Measurements from ENCODE around the gene RGS6. TPM values are rescaled to one million over a fixed set of nuclear protein-coding genes. Genes with fewer than 3 reads are reported as not detected.

The RGS6 gene
- polyA plus RNA-seq, 3 donors, result not detected

DNA sequence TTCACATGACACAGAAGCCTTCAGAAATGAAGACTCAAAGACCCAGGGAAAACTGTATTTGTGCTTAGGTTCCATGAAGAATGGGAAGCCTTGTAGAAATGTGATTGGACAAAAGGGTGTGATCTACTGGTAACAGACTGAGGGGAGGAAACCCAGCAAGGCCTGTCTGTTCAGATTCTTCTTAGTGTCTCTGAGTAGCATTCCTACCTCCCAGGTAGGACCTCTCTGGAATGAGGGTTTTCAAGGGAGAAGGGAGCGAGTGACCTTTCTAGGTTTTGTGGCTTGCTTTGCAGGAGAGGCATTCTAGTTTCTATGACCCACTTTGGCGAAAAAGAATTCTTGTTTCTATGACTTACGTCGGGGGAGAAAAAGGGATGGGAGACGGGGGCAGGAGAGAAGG, 560.0 kb downstream of the RGS6 start:
- no peak for DNase-seq
- Mint-ChIP-seq H3K9me3 (peaks cover 16 to 29% (median 22%) of the 10 kb centered on the region in 7 donors), H3K4me1 (no peaks in the 10 kb centered on the region), H3K27ac (no peak overlapping the region), H3K4me3 (no peak overlapping the region), H3K36me3 (no peaks in the 10 kb centered on the region), H3K27me3 (ENCODE audit: low read depth in 3 of 3) (peaks cover 0 to 4% (median 0%) of the 10 kb centered on the region in 3 donors)
- Histone ChIP-seq H3K27me3 (ENCODE audit: control insufficient read depth in 2 of 2, insufficient read depth in 2 of 2, low read length in 2 of 2) (no peaks in the 10 kb centered on the region), H3K4me3 (replicated peaks in 1 of 3; ENCODE audit: low read depth in 2 of 3, low read length in 3 of 3) (no peak overlapping the region), H3K9me3 (replicated peaks in 1 of 2; ENCODE audit: control insufficient read depth in 1 of 2, insufficient read depth in 1 of 2, low read length in 2 of 2) (peaks cover 6 to 15% of the 10 kb centered on the region in 2 donors), H4K20me1 (ENCODE audit: insufficient read depth, low read length) (no peaks in the 10 kb centered on the region), H3K27ac (ENCODE audit: low read depth in 1 of 2, low read length in 2 of 2) (no peak overlapping the region), H3K36me3 (replicated peaks in 1 of 2; ENCODE audit: control insufficient read depth in 1 of 2, insufficient read depth in 2 of 2, low read length in 2 of 2) (no peaks in the 10 kb centered on the region), H3K4me1 (ENCODE audit: control insufficient read depth in 1 of 2, insufficient read depth in 2 of 2, low read length in 2 of 2) (no peaks in the 10 kb centered on the region), H3K79me2 (ENCODE audit: insufficient read depth, low read length) (no peaks in the 10 kb centered on the region), H3K9ac (ENCODE audit: insufficient read depth, low read length, poor library complexity, severe bottlenecking) (no peak overlapping the region), H2AFZ (ENCODE audit: insufficient read depth, low read depth, low read length, poor library complexity, severe bottlenecking) (no peak overlapping the region), H3K4me2 (replicated peaks; ENCODE audit: extremely low read depth, low read length, poor library complexity, severe bottlenecking) (no peak overlapping the region)
- no peak for TF ChIP-seq CTCF (IDR thresholded peaks at IDR 0.05)
- 83% methylated on average over 1 of the region's 5 CpGs for WGBS (ENCODE audit: insufficient coverage)
- intact Hi-C loops (cut with micrococcal nuclease), result no loop called here

DNA sequence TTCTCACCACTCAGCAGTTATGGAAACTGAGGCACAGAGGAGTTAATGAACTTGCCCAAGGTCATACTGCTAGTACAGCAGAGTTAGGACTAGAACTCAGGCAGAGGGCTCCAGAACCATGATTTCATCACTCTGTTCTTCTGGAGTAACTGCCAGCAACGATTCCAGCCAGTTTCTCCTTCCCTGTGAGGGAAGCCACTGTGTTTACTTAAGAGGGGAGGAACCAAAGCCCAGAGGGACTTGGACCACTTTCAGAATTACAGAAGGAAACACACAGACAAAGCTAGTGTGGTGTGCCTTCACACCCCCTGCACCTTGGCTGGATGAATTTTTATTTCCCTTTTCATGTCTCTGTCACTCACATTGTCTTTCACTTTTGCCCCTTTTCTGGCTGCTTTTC, 563.4 kb downstream of the RGS6 start:
- Mint-ChIP-seq H3K4me1 (no peaks in the 10 kb centered on the region), H3K27me3 (ENCODE audit: low read depth in 3 of 3) (peaks cover 0 to 2% (median 0%) of the 10 kb centered on the region in 3 donors), H3K4me3 (no peak overlapping the region), H3K27ac (peak overlapping the region in 1 of 7 donors; percentile 2), H3K9me3 (peaks cover 6 to 19% (median 10%) of the 10 kb centered on the region in 7 donors), H3K36me3 (no peaks in the 10 kb centered on the region)
- Histone ChIP-seq H3K9ac (ENCODE audit: insufficient read depth, low read length, poor library complexity, severe bottlenecking) (no peak overlapping the region), H3K4me2 (replicated peaks; ENCODE audit: extremely low read depth, low read length, poor library complexity, severe bottlenecking) (no peak overlapping the region), H3K36me3 (replicated peaks in 1 of 2; ENCODE audit: control insufficient read depth in 1 of 2, insufficient read depth in 2 of 2, low read length in 2 of 2) (no peaks in the 10 kb centered on the region), H4K20me1 (ENCODE audit: insufficient read depth, low read length) (no peaks in the 10 kb centered on the region), H3K9me3 (replicated peaks in 1 of 2; ENCODE audit: control insufficient read depth in 1 of 2, insufficient read depth in 1 of 2, low read length in 2 of 2) (peaks cover 5 to 6% of the 10 kb centered on the region in 2 donors), H3K79me2 (ENCODE audit: insufficient read depth, low read length) (no peaks in the 10 kb centered on the region), H2AFZ (ENCODE audit: insufficient read depth, low read depth, low read length, poor library complexity, severe bottlenecking) (no peak overlapping the region), H3K4me3 (replicated peaks in 1 of 3; ENCODE audit: low read depth in 2 of 3, low read length in 3 of 3) (no peak overlapping the region), H3K4me1 (ENCODE audit: control insufficient read depth in 1 of 2, insufficient read depth in 2 of 2, low read length in 2 of 2) (no peaks in the 10 kb centered on the region), H3K27ac (ENCODE audit: low read depth in 1 of 2, low read length in 2 of 2) (no peak overlapping the region), H3K27me3 (ENCODE audit: control insufficient read depth in 2 of 2, insufficient read depth in 2 of 2, low read length in 2 of 2) (no peaks in the 10 kb centered on the region)
- WGBS (ENCODE audit: insufficient coverage), result no CpG with 5 or more reads among the region's 1 CpG
- no peak for TF ChIP-seq CTCF (IDR thresholded peaks at IDR 0.05)
- intact Hi-C loops (cut with micrococcal nuclease), result no loop called here
- DNase-seq, result no peak
